Keratinocyte (primary cell): ENCODE results near the gene TJP2. TPM values are rescaled to one million over a fixed set of nuclear protein-coding genes. Genes with fewer than 3 reads are reported as not detected.

Source experiments
- DNase-seq: peaks from one replicate; pipeline ENCODE4 v3.0.0-alpha.2; 2011; ENCODE audit warnings: low read depth, missing footprints, low spot score
- FAIRE-seq: peaks from 2 replicates; lab custom pipeline; 2011; peaks lifted over from hg19 to GRCh38; lab: Jason Lieb, UNC
- H2AFZ ChIP-seq: 2 replicates; pipeline ENCODE4 v1.6.0; 2012; ENCODE audit warnings: low read length, control low read depth, inconsistent platforms; ENCODE audit not compliant: control insufficient read depth
- H3K27ac ChIP-seq: 2 replicates; pipeline ENCODE4 v1.5.1; 2011; ENCODE audit warnings: low read length; ENCODE audit not compliant: control insufficient read depth, insufficient read depth
- H3K27me3 ChIP-seq: 3 replicates; pipeline ENCODE4 v1.6.0; 2011; ENCODE audit warnings: low read length; ENCODE audit not compliant: control insufficient read depth, insufficient read depth; ENCODE audit errors: extremely low read depth
- H3K36me3 ChIP-seq, 2 experiments: 2 replicates in 1 of 2; 3 replicates in 1 of 2; pipeline ENCODE4 v1.5.1; 2011; ENCODE audit warnings: low read length in 2 of 2, mild to moderate bottlenecking in 1 of 2; ENCODE audit not compliant: control insufficient read depth in 2 of 2, insufficient read depth in 2 of 2; ENCODE audit errors: extremely low read depth in 1 of 2
- H3K4me1 ChIP-seq: 3 replicates; pipeline ENCODE4 v1.5.1; 2011; ENCODE audit warnings: low read length; ENCODE audit not compliant: control insufficient read depth, insufficient read depth; ENCODE audit errors: extremely low read depth
- H3K4me2 ChIP-seq: 3 replicates; pipeline ENCODE4 v1.6.0; 2011; ENCODE audit warnings: low read depth, low read length; ENCODE audit not compliant: control insufficient read depth, insufficient read depth; ENCODE audit errors: extremely low read depth
- H3K4me3 ChIP-seq, 3 experiments: fragments of 200-600 bp in 1 of 3; sonication (generic) in 1 of 3; 2 replicates in 2 of 3; 3 replicates in 1 of 3; pipeline ENCODE4 v1.5.1; 2011 to 2016; ENCODE audit warnings: low read length in 3 of 3, mild to moderate bottlenecking in 3 of 3, control low read depth in 2 of 3, inconsistent platforms in 1 of 3, low read depth in 1 of 3, mixed read lengths in 1 of 3, mixed run types in 1 of 3, moderate library complexity in 1 of 3; ENCODE audit not compliant: control insufficient read depth in 2 of 3, insufficient read depth in 2 of 3; ENCODE audit errors: extremely low read depth in 1 of 3
- H3K79me2 ChIP-seq: 2 replicates; pipeline ENCODE4 v1.6.0; 2012; ENCODE audit warnings: low read length; ENCODE audit not compliant: control insufficient read depth, insufficient read depth
- H3K9ac ChIP-seq: 3 replicates; pipeline ENCODE4 v1.6.0; 2011; ENCODE audit warnings: low read length; ENCODE audit not compliant: control insufficient read depth, insufficient read depth; ENCODE audit errors: extremely low read depth
- H3K9me1 ChIP-seq: 3 replicates; pipeline ENCODE4 v1.6.0; 2011; ENCODE audit warnings: low read length; ENCODE audit not compliant: control insufficient read depth, insufficient read depth; ENCODE audit errors: extremely low read depth
- H3K9me3 ChIP-seq: 2 replicates; pipeline ENCODE4 v1.5.1; 2012; ENCODE audit warnings: low read depth, low read length; ENCODE audit not compliant: control insufficient read depth
- H4K20me1 ChIP-seq: 3 replicates; pipeline ENCODE4 v1.6.0; 2011; ENCODE audit warnings: low read length; ENCODE audit not compliant: control insufficient read depth, insufficient read depth; ENCODE audit errors: extremely low read depth
- EZH2 ChIP-seq: IDR thresholded peaks from one replicate; pipeline ENCODE4 v1.6.1; 2012; ENCODE audit warnings: inconsistent platforms, mild to moderate bottlenecking, low read length, moderate library complexity
- dilution Hi-C: fragments of 300-500 bp; cut with MboI; formaldehyde crosslinking; loops from one replicate; pipeline ENCODE4 v1.7.0; 2020; ENCODE audit warnings: low sequenced_read_pairs; ENCODE audit not compliant: extremely low pct_ligation_motif_present
- polyA plus RNA-seq, 5 experiments: library from polyadenylated mRNA; depleted of rRNA in 3 of 5; stranded (reverse) in 3 of 5; stranded (forward) in 1 of 5; unstranded in 1 of 5; fragments of >200 nt; gene quantifications; 1 replicate in 1 of 5; 2 replicates in 3 of 5; 3 replicates in 1 of 5; pipeline versions ENCODE4 v1.2.1 to v1.2.3, GENCODE V29; 2011 to 2012; ENCODE audit warnings: missing spikeins in 2 of 5, low read depth in 1 of 5, low replicate concordance in 1 of 5
- TF ChIP-seq, protein P1 (sequence below), 3 experiments: IDR thresholded peaks in 1 of 3; conservative IDR thresholded peaks in 1 of 3; optimal IDR thresholded peaks in 1 of 3; 2 replicates in 2 of 3; 3 replicates in 1 of 3; pipeline versions ENCODE3 to v1.5.1; 2011; ENCODE audit warnings: low read length in 3 of 3, mild to moderate bottlenecking in 3 of 3, moderate library complexity in 2 of 3, control low read depth in 1 of 3, inconsistent platforms in 1 of 3; ENCODE audit not compliant: insufficient read depth in 2 of 3; ENCODE audit errors: extremely low read depth in 1 of 3

TJP2 gene
- polyA plus RNA-seq, 1 donor (not counting 4 experiments of a cell fraction or from before 2014, with no cell fraction given): 74.8 TPM

- dilution Hi-C loops: no loop called here
- Histone ChIP-seq H3K9me1 (no peaks in the 10 kb centered on the region), H3K9me3 (no peaks in the 10 kb centered on the region), H3K4me2 (peak overlapping the region; percentile 91), H3K4me3 (peak overlapping the region; percentile 61 to 95 (median 81)), H2AFZ (no peak overlapping the region), H3K36me3 (no peaks in the 10 kb centered on the region), H3K4me1 (peaks cover 79% of the 10 kb centered on the region), H4K20me1 (no peaks in the 10 kb centered on the region), H3K27ac (peak overlapping the region; percentile 100), H3K79me2 (peaks cover 64% of the 10 kb centered on the region), H3K9ac (peak overlapping the region; percentile 99), H3K27me3 (no peaks in the 10 kb centered on the region)
- TF ChIP-seq EZH2: no peak
- TF ChIP-seq, protein P1, sequence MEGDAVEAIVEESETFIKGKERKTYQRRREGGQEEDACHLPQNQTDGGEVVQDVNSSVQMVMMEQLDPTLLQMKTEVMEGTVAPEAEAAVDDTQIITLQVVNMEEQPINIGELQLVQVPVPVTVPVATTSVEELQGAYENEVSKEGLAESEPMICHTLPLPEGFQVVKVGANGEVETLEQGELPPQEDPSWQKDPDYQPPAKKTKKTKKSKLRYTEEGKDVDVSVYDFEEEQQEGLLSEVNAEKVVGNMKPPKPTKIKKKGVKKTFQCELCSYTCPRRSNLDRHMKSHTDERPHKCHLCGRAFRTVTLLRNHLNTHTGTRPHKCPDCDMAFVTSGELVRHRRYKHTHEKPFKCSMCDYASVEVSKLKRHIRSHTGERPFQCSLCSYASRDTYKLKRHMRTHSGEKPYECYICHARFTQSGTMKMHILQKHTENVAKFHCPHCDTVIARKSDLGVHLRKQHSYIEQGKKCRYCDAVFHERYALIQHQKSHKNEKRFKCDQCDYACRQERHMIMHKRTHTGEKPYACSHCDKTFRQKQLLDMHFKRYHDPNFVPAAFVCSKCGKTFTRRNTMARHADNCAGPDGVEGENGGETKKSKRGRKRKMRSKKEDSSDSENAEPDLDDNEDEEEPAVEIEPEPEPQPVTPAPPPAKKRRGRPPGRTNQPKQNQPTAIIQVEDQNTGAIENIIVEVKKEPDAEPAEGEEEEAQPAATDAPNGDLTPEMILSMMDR (optimal IDR thresholded peaks at IDR 0.05 in 1 of 3, IDR thresholded peaks at IDR 0.05 in 1 of 3, conservative IDR thresholded peaks at IDR 0.05 in 1 of 3; ENCODE audit: extremely low read depth in 1 of 3, insufficient read depth in 2 of 3, low read length in 3 of 3): no peak
- DNase-seq: no peak
- FAIRE-seq: no peak
Observed at GRCh38 chr9:69176471-69177171, 2.5 kb downstream of the TJP2 start.

- no peaks in the 10 kb centered on the region for H3K27me3 ChIP-seq
- H3K4me2 ChIP-seq: peak overlapping the region; percentile 91
- dilution Hi-C loops: no loop called here
- peak overlapping the region in 2 of 3 experiments; percentile 1 to 36 for H3K4me3 ChIP-seq
- H3K79me2 ChIP-seq: peaks cover 80% of the 10 kb centered on the region
- peak overlapping the region; percentile 100 for H3K27ac ChIP-seq
- no peak for FAIRE-seq
- peak overlapping the region; percentile 49 for H3K9ac ChIP-seq
- H3K9me3 ChIP-seq: no peaks in the 10 kb centered on the region
- H3K9me1 ChIP-seq: no peaks in the 10 kb centered on the region
- peaks cover 65% of the 10 kb centered on the region for H3K4me1 ChIP-seq
- peaks cover 0 to 5% of the 10 kb centered on the region in 2 experiments for H3K36me3 ChIP-seq
- TF ChIP-seq, protein P1 (optimal IDR thresholded peaks at IDR 0.05 in 1 of 3, IDR thresholded peaks at IDR 0.05 in 1 of 3, conservative IDR thresholded peaks at IDR 0.05 in 1 of 3; ENCODE audit: extremely low read depth in 1 of 3, insufficient read depth in 2 of 3, low read length in 3 of 3): no peak
- TF ChIP-seq EZH2: no peak
- peak; percentile 78 for DNase-seq
- no peak overlapping the region for H2AFZ ChIP-seq
- no peaks in the 10 kb centered on the region for H4K20me1 ChIP-seq
Observed at GRCh38 chr9:69178583-69179011, 4.5 kb downstream of the TJP2 start.
